ENCODE measurements around the gene FBXO28.

Gene FBXO28

DNA sequence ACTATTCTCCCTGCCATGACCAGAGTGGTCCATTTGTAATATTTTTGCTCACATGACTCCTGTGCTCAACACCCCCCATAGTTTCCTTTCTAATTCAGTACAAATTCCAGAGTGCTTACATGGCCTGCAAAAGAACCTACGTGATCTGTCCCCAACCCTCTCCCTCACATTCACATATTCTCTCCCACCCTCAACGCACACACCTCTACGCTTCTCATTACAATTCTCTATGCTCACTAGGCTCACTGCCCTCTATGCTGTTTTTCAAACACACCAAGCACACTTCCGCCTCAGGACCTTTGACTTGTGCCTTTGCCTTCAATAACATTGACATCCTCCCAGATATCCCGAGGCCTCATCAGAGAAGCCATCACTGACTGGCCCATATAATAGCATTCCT, 23.8 kb upstream of the FBXO28 start:
- Histone ChIP-seq H3K4me1 (no peaks in the 10 kb centered on the region), H3K4me3 (ENCODE audit: low read depth, low read length) (no peak overlapping the region), H3K27me3 (peaks cover 56% of the 10 kb centered on the region), H3K36me3 (no peaks in the 10 kb centered on the region), H3K9me3 (no peaks in the 10 kb centered on the region)
- TF ChIP-seq, protein P1, sequence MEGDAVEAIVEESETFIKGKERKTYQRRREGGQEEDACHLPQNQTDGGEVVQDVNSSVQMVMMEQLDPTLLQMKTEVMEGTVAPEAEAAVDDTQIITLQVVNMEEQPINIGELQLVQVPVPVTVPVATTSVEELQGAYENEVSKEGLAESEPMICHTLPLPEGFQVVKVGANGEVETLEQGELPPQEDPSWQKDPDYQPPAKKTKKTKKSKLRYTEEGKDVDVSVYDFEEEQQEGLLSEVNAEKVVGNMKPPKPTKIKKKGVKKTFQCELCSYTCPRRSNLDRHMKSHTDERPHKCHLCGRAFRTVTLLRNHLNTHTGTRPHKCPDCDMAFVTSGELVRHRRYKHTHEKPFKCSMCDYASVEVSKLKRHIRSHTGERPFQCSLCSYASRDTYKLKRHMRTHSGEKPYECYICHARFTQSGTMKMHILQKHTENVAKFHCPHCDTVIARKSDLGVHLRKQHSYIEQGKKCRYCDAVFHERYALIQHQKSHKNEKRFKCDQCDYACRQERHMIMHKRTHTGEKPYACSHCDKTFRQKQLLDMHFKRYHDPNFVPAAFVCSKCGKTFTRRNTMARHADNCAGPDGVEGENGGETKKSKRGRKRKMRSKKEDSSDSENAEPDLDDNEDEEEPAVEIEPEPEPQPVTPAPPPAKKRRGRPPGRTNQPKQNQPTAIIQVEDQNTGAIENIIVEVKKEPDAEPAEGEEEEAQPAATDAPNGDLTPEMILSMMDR (IDR thresholded peaks at IDR 0.05; ENCODE audit: low read depth, low read length), result no peak
- DNase-seq, result no peak

DNA sequence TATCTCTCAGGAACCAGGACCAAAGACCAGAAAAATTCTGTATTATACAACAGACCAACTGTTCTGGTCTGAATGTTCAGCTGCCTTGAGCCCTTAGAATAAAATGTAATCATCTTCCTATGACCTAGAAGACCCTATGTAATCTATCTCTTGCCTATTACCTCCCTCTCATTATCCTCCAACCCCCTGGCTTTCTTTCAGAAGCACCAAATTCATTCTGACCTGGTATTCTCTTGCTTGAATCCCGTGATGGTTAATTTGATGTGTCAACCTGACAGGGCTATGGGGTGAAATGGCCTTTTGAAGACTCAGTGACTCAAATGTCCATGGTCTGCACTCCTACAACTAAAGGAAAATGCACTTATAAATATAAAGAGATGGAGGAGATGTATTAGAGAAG, 21.8 kb upstream of the FBXO28 start:
- no peaks in the 10 kb centered on the region for H3K9me3 ChIP-seq
- no peaks in the 10 kb centered on the region for H3K36me3 ChIP-seq
- TF ChIP-seq, protein P1 (IDR thresholded peaks at IDR 0.05; ENCODE audit: low read depth, low read length), result no peak
- H3K27me3 ChIP-seq, result peaks cover 51% of the 10 kb centered on the region
- H3K4me3 ChIP-seq (ENCODE audit: low read depth, low read length), result no peak overlapping the region
- DNase-seq, result no peak
- no peaks in the 10 kb centered on the region for H3K4me1 ChIP-seq

DNA sequence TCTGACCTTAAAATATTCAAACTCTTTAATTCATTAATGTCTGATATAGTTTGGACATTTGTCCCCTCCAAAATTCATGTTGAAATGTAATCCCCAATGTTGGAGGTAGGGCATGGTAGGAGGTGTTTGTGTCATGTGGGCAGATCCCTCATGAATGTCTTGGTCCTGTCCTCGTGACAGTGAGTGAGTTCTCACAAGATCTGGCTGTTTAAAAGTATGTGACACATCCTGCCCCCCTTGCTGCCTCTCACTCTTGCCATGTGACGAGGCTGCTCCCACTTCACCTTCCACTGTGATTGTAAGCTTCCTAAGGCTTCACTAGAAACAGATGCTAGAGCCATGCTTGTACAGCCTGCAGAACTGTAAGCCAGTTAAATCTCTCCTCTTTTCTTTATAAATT, 21.3 kb upstream of the FBXO28 start:
- H3K36me3 ChIP-seq, result no peaks in the 10 kb centered on the region
- TF ChIP-seq, protein P1 (IDR thresholded peaks at IDR 0.05; ENCODE audit: low read depth, low read length), result no peak
- H3K9me3 ChIP-seq, result no peaks in the 10 kb centered on the region
- no peak for DNase-seq
- peaks cover 46% of the 10 kb centered on the region for H3K27me3 ChIP-seq
- H3K4me1 ChIP-seq, result no peaks in the 10 kb centered on the region
- H3K4me3 ChIP-seq (ENCODE audit: low read depth, low read length), result no peak overlapping the region

DNA sequence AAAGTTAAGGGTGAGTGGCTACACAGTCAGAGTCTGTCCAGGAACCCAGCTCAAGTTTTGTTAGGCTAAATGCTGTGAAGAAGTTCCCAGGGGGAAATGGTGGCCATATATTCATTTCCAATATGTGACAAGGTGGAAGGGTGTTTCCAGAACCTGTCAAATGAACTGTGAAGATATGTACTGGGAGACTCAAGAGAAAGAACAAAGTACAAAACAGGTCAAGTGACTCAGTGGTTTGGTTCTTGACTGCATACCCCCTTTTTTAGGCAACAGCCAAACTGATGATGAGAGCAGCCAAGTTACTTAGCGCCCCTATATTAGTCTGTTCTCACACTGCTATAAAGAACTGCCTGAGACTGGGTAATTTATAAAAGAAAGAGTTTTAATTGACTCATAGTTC, 18.6 kb upstream of the FBXO28 start:
- peaks cover 27% of the 10 kb centered on the region for H3K27me3 ChIP-seq
- TF ChIP-seq, protein P1 (IDR thresholded peaks at IDR 0.05; ENCODE audit: low read depth, low read length), result no peak
- no peak overlapping the region for H3K4me3 ChIP-seq (ENCODE audit: low read depth, low read length)
- no peaks in the 10 kb centered on the region for H3K9me3 ChIP-seq
- DNase-seq, result no peak
- no peaks in the 10 kb centered on the region for H3K36me3 ChIP-seq
- H3K4me1 ChIP-seq, result no peaks in the 10 kb centered on the region

DNA sequence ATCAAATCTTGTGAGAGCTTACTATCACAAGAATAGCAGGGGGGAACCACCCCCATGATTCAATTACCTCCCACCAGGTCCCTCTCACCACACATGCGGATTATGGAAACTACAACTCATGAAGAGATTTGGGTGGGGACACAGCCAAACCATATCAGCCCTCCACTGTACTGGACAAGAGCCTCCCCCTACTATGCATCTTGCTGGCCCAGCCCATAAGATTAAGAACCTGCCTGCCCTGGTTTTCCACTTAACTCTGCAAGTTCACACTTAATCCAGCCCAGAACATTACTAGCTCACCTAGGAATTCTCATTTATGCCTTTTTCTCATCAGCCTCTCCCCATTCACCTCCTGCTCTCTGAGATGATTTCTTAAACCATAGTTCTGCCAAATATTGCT, 18.0 kb upstream of the FBXO28 start:
- H3K9me3 ChIP-seq, result no peaks in the 10 kb centered on the region
- no peak for DNase-seq
- no peak overlapping the region for H3K4me3 ChIP-seq (ENCODE audit: low read depth, low read length)
- TF ChIP-seq, protein P1 (IDR thresholded peaks at IDR 0.05; ENCODE audit: low read depth, low read length), result no peak
- H3K27me3 ChIP-seq, result peaks cover 22% of the 10 kb centered on the region
- no peaks in the 10 kb centered on the region for H3K36me3 ChIP-seq
- H3K4me1 ChIP-seq, result no peaks in the 10 kb centered on the region

DNA sequence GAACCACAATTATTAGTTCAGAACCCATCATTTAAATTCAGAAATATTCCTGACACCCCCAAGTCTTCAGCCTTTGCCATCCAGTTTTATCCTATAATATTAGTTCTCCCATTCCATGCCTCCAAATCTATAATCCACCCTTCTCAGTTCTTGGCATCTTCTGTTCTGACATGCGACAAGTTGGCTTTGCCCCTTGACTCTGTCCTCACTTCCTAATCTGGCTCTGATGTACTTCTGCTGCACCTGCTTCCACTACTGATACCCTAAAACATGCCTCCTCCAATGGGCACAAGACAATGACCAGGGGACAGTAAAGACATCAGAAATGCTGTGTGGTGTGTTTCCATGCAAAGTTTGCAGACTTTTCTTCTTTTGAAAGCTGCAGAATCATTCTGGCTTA, 17.1 kb upstream of the FBXO28 start:
- DNase-seq, result no peak
- Histone ChIP-seq H3K4me3 (ENCODE audit: low read depth, low read length) (no peak overlapping the region), H3K27me3 (peaks cover 19% of the 10 kb centered on the region), H3K4me1 (no peaks in the 10 kb centered on the region), H3K9me3 (no peaks in the 10 kb centered on the region), H3K36me3 (no peaks in the 10 kb centered on the region)
- TF ChIP-seq, protein P1 (IDR thresholded peaks at IDR 0.05; ENCODE audit: low read depth, low read length), result no peak
